ENCODE measurements around the gene TTC21B.

DNA sequence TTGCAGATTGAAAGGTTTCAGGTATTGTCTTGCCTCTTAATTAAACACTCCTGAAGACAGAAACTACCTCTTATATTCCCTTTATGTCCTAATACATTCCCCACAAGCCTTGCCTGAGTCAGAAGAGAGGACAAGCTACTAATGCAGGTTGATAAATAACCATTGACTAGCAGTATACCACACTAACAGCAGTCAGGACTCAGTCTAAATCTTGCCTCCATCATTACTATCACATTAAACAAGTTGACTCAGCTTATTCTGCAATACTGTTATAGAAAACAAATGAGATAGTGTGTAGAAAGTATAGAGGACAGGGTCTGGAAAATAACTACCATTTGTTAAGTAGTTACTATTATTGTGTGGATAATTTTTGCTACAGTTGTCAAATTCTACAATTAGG lies 63.8 kb downstream of the TTC21B start:
- TF ChIP-seq, protein P1, sequence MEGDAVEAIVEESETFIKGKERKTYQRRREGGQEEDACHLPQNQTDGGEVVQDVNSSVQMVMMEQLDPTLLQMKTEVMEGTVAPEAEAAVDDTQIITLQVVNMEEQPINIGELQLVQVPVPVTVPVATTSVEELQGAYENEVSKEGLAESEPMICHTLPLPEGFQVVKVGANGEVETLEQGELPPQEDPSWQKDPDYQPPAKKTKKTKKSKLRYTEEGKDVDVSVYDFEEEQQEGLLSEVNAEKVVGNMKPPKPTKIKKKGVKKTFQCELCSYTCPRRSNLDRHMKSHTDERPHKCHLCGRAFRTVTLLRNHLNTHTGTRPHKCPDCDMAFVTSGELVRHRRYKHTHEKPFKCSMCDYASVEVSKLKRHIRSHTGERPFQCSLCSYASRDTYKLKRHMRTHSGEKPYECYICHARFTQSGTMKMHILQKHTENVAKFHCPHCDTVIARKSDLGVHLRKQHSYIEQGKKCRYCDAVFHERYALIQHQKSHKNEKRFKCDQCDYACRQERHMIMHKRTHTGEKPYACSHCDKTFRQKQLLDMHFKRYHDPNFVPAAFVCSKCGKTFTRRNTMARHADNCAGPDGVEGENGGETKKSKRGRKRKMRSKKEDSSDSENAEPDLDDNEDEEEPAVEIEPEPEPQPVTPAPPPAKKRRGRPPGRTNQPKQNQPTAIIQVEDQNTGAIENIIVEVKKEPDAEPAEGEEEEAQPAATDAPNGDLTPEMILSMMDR (conservative IDR thresholded peaks at IDR 0.05 in 1 of 2, IDR thresholded peaks at IDR 0.05 in 1 of 2; ENCODE audit: extremely low read depth in 1 of 2, insufficient read depth in 1 of 2, low read depth in 1 of 2, low read length in 2 of 2): no peak
- no peak for TF ChIP-seq EZH2 (IDR thresholded peaks at IDR 0.05; ENCODE audit: borderline replicate concordance, low read length)
